Esophagus squamous epithelium (tissue), 5 donors: Measurements from ENCODE around the gene TMEM79. TPM values are rescaled to one million over a fixed set of nuclear protein-coding genes. Genes with fewer than 3 reads are reported as not detected.

Source experiments
- DNase-seq: peaks from one replicate; lab custom pipeline; 2025; lab: John Stamatoyannopoulos, UW
- H3K27ac ChIP-seq, 4 donors: fragments of 200-600 bp; sonication (generic); one replicate each; pipeline ENCODE4 v1.5.1; 2016 to 2019; ENCODE audit warnings: mild to moderate bottlenecking in 1 of 4
- H3K27me3 ChIP-seq, 4 donors: fragments of 200-600 bp; sonication (generic); 1 replicate in 3 of 4; 2 replicates in 1 of 4; pipeline versions ENCODE4 v1.5.1 to v1.6.0; 2017 to 2021; ENCODE audit warnings: antibody characterized with exemption in 1 of 4
- H3K36me3 ChIP-seq, 3 donors: fragments of 200-600 bp; sonication (generic); one replicate each; pipeline ENCODE4 v1.5.1; 2016 to 2019
- H3K4me1 ChIP-seq, 3 donors: fragments of 200-600 bp; sonication (generic); one replicate each; pipeline ENCODE4 v1.5.1; 2017 to 2019
- H3K4me3 ChIP-seq, 4 donors: fragments of 200-600 bp; sonication (generic); 1 replicate in 3 of 4; 2 replicates in 1 of 4; pipeline ENCODE4 v1.5.1; 2016 to 2019; ENCODE audit warnings: mild to moderate bottlenecking in 2 of 4, moderate library complexity in 1 of 4
- H3K9me3 ChIP-seq, 3 donors: fragments of 200-600 bp; sonication (generic); one replicate each; pipeline ENCODE4 v1.5.1; 2016 to 2019
- CTCF ChIP-seq, 6 experiments: fragments of 450-650 bp in 4 of 6; fragments of 200-600 bp in 2 of 6; sonication (generic) in 2 of 6; IDR thresholded peaks; one replicate each; pipeline ENCODE4 v1.5.1; 2016 to 2019; ENCODE audit warnings: antibody characterized with exemption in 6 of 6, mild to moderate bottlenecking in 4 of 6, moderate library complexity in 4 of 6
- POLR2A ChIP-seq, 4 donors: fragments of 450-650 bp; IDR thresholded peaks; one replicate each; pipeline ENCODE4 v1.6.1; 2017; ENCODE audit warnings: antibody characterized with exemption in 4 of 4, mild to moderate bottlenecking in 4 of 4, moderate library complexity in 3 of 4
- WGBS, 2 donors: methylation state at CpG; one replicate each; pipeline ENCODE4 v1.1.5; 2018; 5-methylcytosine and 5-hydroxymethylcytosine counted together
- intact Hi-C: fragments of 100-400 bp; cut with DNase I; formaldehyde crosslinking; loops from one replicate; pipeline ENCODE4 v1.15.0; 2022
- total RNA-seq, 4 donors: library from RNA; depleted of rRNA; stranded (reverse); fragments of >200 nt; gene quantifications; one replicate each; pipeline ENCODE4 v1.1.0, GENCODE V29; 2016
- donor health status: DM: yes; HTN: yes; CAD: no.

Gene TMEM79
- total RNA-seq, 4 donors from 2014 or later = 64.9 to 140 (median 104) TPM

- intact Hi-C loops = no loop called here
- Histone ChIP-seq H3K27ac (no peak overlapping the region), H3K4me3 (peak overlapping the region in 3 of 4 donors; percentile 89 to 98 (median 92)), H3K9me3 (no peaks in the 10 kb centered on the region), H3K4me1 (peaks cover 13 to 29% (median 15%) of the 10 kb centered on the region in 3 donors), H3K36me3 (peaks cover 2 to 51% (median 26%) of the 10 kb centered on the region in 3 donors), H3K27me3 (no peaks in the 10 kb centered on the region)
- DNase-seq = no peak
- WGBS, 2 donors = 65 to 75% methylated on average over 4 of the region's 4 CpGs
- TF ChIP-seq CTCF (IDR thresholded peaks at IDR 0.05) (peak in 2 of 6 experiments; percentile 2 to 26), POLR2A (IDR thresholded peaks at IDR 0.05) (no peak)
Observed at GRCh38 chr1:156336242-156336641, 52.1 kb downstream of the TMEM79 start.

- DNase-seq = no peak
- 24 to 38% methylated on average over 34 of the region's 34 CpGs for WGBS, 2 donors
- intact Hi-C loops = no loop called here
Observed at GRCh38 chr1:156337052-156337887, 53.1 kb downstream of the TMEM79 start.

GRCh38 chr1:156337888-156338179 is 53.7 kb downstream of the TMEM79 start:
- DNase-seq = no peak
- peaks cover 13 to 29% (median 15%) of the 10 kb centered on the region in 3 donors for H3K4me1 ChIP-seq
- peak overlapping the region; percentile 79 to 93 (median 90) for H3K27ac ChIP-seq
- H3K9me3 ChIP-seq = no peaks in the 10 kb centered on the region
- WGBS, 2 donors = 0% methylated on average over 14 of the region's 14 CpGs
- H3K4me3 ChIP-seq = peak overlapping the region; percentile 87 to 98 (median 90)
- intact Hi-C loops = no loop called here
- peaks cover 0 to 35% (median 10%) of the 10 kb centered on the region in 3 donors for H3K36me3 ChIP-seq
- no peak for TF ChIP-seq CTCF (IDR thresholded peaks at IDR 0.05)
- no peak for TF ChIP-seq POLR2A (IDR thresholded peaks at IDR 0.05)
- H3K27me3 ChIP-seq = no peaks in the 10 kb centered on the region

More at GRCh38 chr1:156337052-156337887, 53.1 kb downstream of the TMEM79 start:
- peak overlapping the region; percentile 87 to 98 (median 90) for H3K4me3 ChIP-seq
- peaks cover 13 to 29% (median 15%) of the 10 kb centered on the region in 3 donors for H3K4me1 ChIP-seq
- peak overlapping the region; percentile 79 to 93 (median 90) for H3K27ac ChIP-seq
- no peaks in the 10 kb centered on the region for H3K9me3 ChIP-seq
- no peaks in the 10 kb centered on the region for H3K27me3 ChIP-seq
- peaks cover 0 to 41% (median 16%) of the 10 kb centered on the region in 3 donors for H3K36me3 ChIP-seq
- TF ChIP-seq CTCF (IDR thresholded peaks at IDR 0.05) = no peak
- TF ChIP-seq POLR2A (IDR thresholded peaks at IDR 0.05) = no peak

- Histone ChIP-seq H3K36me3 (peaks cover 0 to 30% (median 10%) of the 10 kb centered on the region in 3 donors), H3K27me3 (no peaks in the 10 kb centered on the region), H3K4me3 (peak within 1 kb of the TSS; percentile 87 to 98 (median 90)), H3K27ac (peak within 1 kb of the TSS; percentile 79 to 93 (median 90)), H3K4me1 (peaks cover 13 to 29% (median 15%) of the 10 kb centered on the region in 3 donors), H3K9me3 (no peaks in the 10 kb centered on the region)
- DNase-seq = peak; percentile 93
- no peak for TF ChIP-seq CTCF (IDR thresholded peaks at IDR 0.05)
- TF ChIP-seq POLR2A (IDR thresholded peaks at IDR 0.05) = peak in 2 of 4 donors; percentile 42 to 74
- intact Hi-C loops = no loop called here
- WGBS, 2 donors = 0% methylated on average over 22 to 35 of the region's 47 CpGs
Observed at GRCh38 chr1:156338180-156338976, 54.3 kb downstream of the TMEM79 start, which contains the start of the genes CCT3 and TSACC. Gene CCT3, minus strand, starts transcription at chr1:156338292. Its CDS starts 108 bp downstream, at chr1:156338184. Gene TSACC, plus strand, starts transcription at chr1:156338526. Its CDS starts 1,232 bp downstream, at chr1:156339758.

Other genes with a start within 250 kb of the TMEM79 start
- gene UBQLN4, start 230.5 kb upstream of the TMEM79 start, total RNA-seq = 10 to 100 TPM; 19.7 to 32.7 (median 25.5) TPM
- gene LAMTOR2, start 229.5 kb upstream of the TMEM79 start, total RNA-seq = 10 to 100 TPM; 41.4 to 67.1 (median 53.3) TPM
- gene RAB25, start 223.2 kb upstream of the TMEM79 start, total RNA-seq = 100 to 1,000 TPM; 190 to 482 (median 272) TPM
- 1 to 10 TPM in 1 of 4 donors, under 1 TPM in 3; 0.15 to 1.4 (median 0.65) TPM for gene MEX3A, start 201.9 kb upstream of the TMEM79 start, total RNA-seq
- 100 to 1,000 TPM; 322 to 480 (median 403) TPM for gene LMNA, start 169.6 kb upstream of the TMEM79 start, total RNA-seq
- 10 to 100 TPM; 21.4 to 36.6 (median 23.1) TPM for gene SEMA4A, start 130.7 kb upstream of the TMEM79 start, total RNA-seq
- 10 to 100 TPM; 10.5 to 17.7 (median 15.7) TPM for gene SLC25A44, start 90.2 kb upstream of the TMEM79 start, total RNA-seq
- 10 to 100 TPM; 40.8 to 64.9 (median 53.5) TPM for gene PMF1, start 71.3 kb upstream of the TMEM79 start, total RNA-seq
- 1 to 10 TPM in 1 of 4 donors, under 1 TPM in 2, not detected in 1; 0.38 to 1.7 (median 0.40) TPM for gene BGLAP, start 42.1 kb upstream of the TMEM79 start, total RNA-seq
- 1 to 10 TPM in 2 of 4 donors, under 1 TPM in 2; 0.88 to 3.4 (median 2.0) TPM for gene PAQR6, start 36.3 kb upstream of the TMEM79 start, total RNA-seq
- gene SMG5, start 1.5 kb upstream of the TMEM79 start, total RNA-seq = 10 to 100 TPM; 33.6 to 60.9 (median 48.3) TPM
- 10 to 100 TPM; 16.1 to 44.2 (median 27.7) TPM for gene GLMP, start 11.4 kb downstream of the TMEM79 start, total RNA-seq
- under 1 TPM in 1 of 4 donors, not detected in 3; 0.57 TPM for gene VHLL, start 15.0 kb downstream of the TMEM79 start, total RNA-seq
- 100 to 1,000 TPM; 149 to 258 (median 226) TPM for gene CCT3, start 54.0 kb downstream of the TMEM79 start, total RNA-seq
- not detected for gene TSACC, start 54.2 kb downstream of the TMEM79 start, total RNA-seq
- gene RHBG, start 84.9 kb downstream of the TMEM79 start, total RNA-seq = 1 to 10 TPM in 2 of 4 donors, under 1 TPM in 2; 0.23 to 1.6 (median 1.1) TPM
- gene MEF2D, start 216.4 kb downstream of the TMEM79 start, total RNA-seq = 10 to 100 TPM in 3 of 4 donors, 1 to 10 TPM in 1; 9.1 to 30.1 (median 12.1) TPM